ENCODE results near the gene TUBGCP6.

Gene TUBGCP6

GRCh38 chr22:50197856-50198623, 46.8 kb downstream of the TUBGCP6 start:
- no peak for DNase-seq
- Mint-ChIP-seq H3K4me1 (peaks cover 15% of the 10 kb centered on the region), H3K9me3 (peaks cover 4% of the 10 kb centered on the region), H3K27me3 (ENCODE audit: low read depth, poor library complexity) (no peaks in the 10 kb centered on the region), H3K27ac (no peak overlapping the region), H3K36me3 (ENCODE audit: low read depth) (peaks cover 11% of the 10 kb centered on the region), H3K4me3 (no peak overlapping the region)
- no peak for TF ChIP-seq CTCF (IDR thresholded peaks at IDR 0.05)

- no peak overlapping the region for H3K4me3 Mint-ChIP-seq
- H3K36me3 Mint-ChIP-seq (ENCODE audit: low read depth) = peaks cover 3% of the 10 kb centered on the region
- H3K4me1 Mint-ChIP-seq = peaks cover 12% of the 10 kb centered on the region
- TF ChIP-seq CTCF (IDR thresholded peaks at IDR 0.05) = no peak
- no peak for DNase-seq
- H3K9me3 Mint-ChIP-seq = no peaks in the 10 kb centered on the region
- H3K27ac Mint-ChIP-seq = no peak overlapping the region
- H3K27me3 Mint-ChIP-seq (ENCODE audit: low read depth, poor library complexity) = no peaks in the 10 kb centered on the region
Measured at GRCh38 chr22:50197000-50197800, 47.6 kb downstream of the TUBGCP6 start.

- Mint-ChIP-seq H3K36me3 (ENCODE audit: low read depth) (peaks cover 4% of the 10 kb centered on the region), H3K9me3 (no peaks in the 10 kb centered on the region), H3K4me3 (no peak overlapping the region), H3K27me3 (ENCODE audit: low read depth, poor library complexity) (no peaks in the 10 kb centered on the region), H3K27ac (no peak overlapping the region), H3K4me1 (peaks cover 13% of the 10 kb centered on the region)
- no peak for TF ChIP-seq CTCF (IDR thresholded peaks at IDR 0.05)
- DNase-seq = no peak
Measured at GRCh38 chr22:50196256-50196655, 48.6 kb downstream of the TUBGCP6 start.

- no peaks in the 10 kb centered on the region for H3K9me3 Mint-ChIP-seq
- no peak for TF ChIP-seq CTCF (IDR thresholded peaks at IDR 0.05)
- peaks cover 5% of the 10 kb centered on the region for H3K36me3 Mint-ChIP-seq (ENCODE audit: low read depth)
- no peak overlapping the region for H3K4me3 Mint-ChIP-seq
- peaks cover 22% of the 10 kb centered on the region for H3K4me1 Mint-ChIP-seq
- no peak overlapping the region for H3K27ac Mint-ChIP-seq
- no peak for DNase-seq
- no peaks in the 10 kb centered on the region for H3K27me3 Mint-ChIP-seq (ENCODE audit: low read depth, poor library complexity)
Measured at GRCh38 chr22:50194037-50194805, 50.6 kb downstream of the TUBGCP6 start.

- no peak overlapping the region for H3K27ac Mint-ChIP-seq
- no peaks in the 10 kb centered on the region for H3K27me3 Mint-ChIP-seq (ENCODE audit: low read depth, poor library complexity)
- no peaks in the 10 kb centered on the region for H3K9me3 Mint-ChIP-seq
- peaks cover 5% of the 10 kb centered on the region for H3K36me3 Mint-ChIP-seq (ENCODE audit: low read depth)
- no peak for DNase-seq
- no peak overlapping the region for H3K4me3 Mint-ChIP-seq
- H3K4me1 Mint-ChIP-seq = peaks cover 25% of the 10 kb centered on the region
- no peak for TF ChIP-seq CTCF (IDR thresholded peaks at IDR 0.05)
Measured at GRCh38 chr22:50193621-50194020, 51.2 kb downstream of the TUBGCP6 start.

Data from nephron progenitor cell (in vitro differentiated cells).